MM.1S (cell line): ENCODE results near the gene ELF4.

Experiments used
- EZH2 ChIP-seq: fragments of 300-600 bp; sonication (generic); optimal IDR thresholded peaks from 2 replicates; pipeline ENCODE3; 2017; ENCODE audit warnings: low read depth, mild to moderate bottlenecking, antibody characterized with exemption, low read length, mixed read lengths
- EZH2phosphoT487 ChIP-seq: fragments of 300-600 bp; sonication (generic); IDR thresholded peaks from 2 replicates; pipeline ENCODE4 v1.6.1; 2018; ENCODE audit warnings: antibody characterized with exemption, low read length
- TF ChIP-seq, protein P1 (sequence below): fragments of 300-600 bp; sonication (generic); IDR thresholded peaks from 2 replicates; pipeline ENCODE4 v1.5.1; 2016; ENCODE audit warnings: antibody characterized with exemption, low read length, mixed read lengths

DNA sequence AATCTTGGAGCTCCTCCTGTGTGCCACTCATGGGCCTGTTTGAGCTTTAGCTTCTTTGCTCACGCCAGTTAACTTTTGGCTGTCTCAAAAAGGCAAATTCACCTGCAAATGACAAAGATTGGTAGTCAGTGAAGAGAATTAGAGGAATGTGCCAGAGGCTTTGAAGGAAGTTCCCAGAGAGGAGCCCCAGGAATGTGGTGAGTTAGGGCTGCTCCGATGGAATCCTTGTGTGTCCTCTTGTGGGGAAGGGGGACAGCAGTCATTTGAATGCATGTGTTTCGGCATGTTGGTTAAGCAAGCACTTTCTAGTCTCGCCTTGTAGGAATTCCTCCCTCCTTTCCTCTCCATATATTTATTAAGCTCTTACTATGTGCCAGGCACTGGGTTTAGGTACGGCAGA is 62.9 kb downstream of the ELF4 start:
- TF ChIP-seq EZH2phosphoT487 (no peak), EZH2 (no peak)
- TF ChIP-seq, protein P1, sequence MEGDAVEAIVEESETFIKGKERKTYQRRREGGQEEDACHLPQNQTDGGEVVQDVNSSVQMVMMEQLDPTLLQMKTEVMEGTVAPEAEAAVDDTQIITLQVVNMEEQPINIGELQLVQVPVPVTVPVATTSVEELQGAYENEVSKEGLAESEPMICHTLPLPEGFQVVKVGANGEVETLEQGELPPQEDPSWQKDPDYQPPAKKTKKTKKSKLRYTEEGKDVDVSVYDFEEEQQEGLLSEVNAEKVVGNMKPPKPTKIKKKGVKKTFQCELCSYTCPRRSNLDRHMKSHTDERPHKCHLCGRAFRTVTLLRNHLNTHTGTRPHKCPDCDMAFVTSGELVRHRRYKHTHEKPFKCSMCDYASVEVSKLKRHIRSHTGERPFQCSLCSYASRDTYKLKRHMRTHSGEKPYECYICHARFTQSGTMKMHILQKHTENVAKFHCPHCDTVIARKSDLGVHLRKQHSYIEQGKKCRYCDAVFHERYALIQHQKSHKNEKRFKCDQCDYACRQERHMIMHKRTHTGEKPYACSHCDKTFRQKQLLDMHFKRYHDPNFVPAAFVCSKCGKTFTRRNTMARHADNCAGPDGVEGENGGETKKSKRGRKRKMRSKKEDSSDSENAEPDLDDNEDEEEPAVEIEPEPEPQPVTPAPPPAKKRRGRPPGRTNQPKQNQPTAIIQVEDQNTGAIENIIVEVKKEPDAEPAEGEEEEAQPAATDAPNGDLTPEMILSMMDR: no peak
